GM12872 (cell line): ENCODE measurements around the gene SLC44A3.

ENCODE experiments used
- TF ChIP-seq, protein P1 (sequence below): IDR thresholded peaks from 3 replicates; pipeline ENCODE4 v1.5.1; 2011; ENCODE audit warnings: low read depth, mild to moderate bottlenecking, low read length, moderate library complexity; ENCODE audit not compliant: insufficient read depth

Gene SLC44A3

DNA sequence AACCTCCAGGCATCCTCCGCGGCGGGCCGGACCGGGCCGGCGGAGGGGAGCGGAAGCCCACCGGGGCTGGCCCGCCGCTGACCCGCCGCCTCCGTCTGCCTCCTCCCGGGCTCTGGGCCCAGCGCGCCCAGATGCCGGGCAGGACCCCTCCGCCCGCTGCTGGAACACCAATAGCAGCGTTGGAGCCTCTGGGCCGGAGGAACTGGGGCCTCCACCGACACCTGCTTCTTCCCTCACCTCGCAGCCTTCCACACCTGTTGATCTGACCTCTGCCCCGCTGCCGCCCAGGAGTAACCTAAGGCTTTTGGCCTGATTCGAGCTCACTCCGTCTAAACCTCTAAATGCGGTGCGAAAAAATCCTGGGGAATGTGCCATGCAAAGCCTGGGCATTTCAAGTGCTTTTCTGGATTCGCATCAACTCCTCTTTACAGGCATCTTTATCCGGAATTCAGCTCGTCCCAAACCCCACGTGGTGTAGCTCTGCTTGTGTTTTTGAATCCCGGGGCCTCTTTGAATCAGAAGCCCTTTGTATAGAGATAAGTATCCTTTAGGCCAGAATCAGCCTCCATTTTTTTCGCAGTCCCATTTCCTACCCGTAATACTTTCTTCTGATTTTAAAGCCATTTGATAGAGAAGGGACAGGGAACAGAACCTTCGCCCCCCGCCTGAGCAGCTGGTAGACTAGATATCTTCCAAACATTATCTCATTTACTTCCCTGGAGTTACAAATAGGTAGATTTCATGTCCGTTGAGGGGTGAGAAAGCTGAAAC, 107.4 kb downstream of the SLC44A3 start:
- TF ChIP-seq, protein P1, sequence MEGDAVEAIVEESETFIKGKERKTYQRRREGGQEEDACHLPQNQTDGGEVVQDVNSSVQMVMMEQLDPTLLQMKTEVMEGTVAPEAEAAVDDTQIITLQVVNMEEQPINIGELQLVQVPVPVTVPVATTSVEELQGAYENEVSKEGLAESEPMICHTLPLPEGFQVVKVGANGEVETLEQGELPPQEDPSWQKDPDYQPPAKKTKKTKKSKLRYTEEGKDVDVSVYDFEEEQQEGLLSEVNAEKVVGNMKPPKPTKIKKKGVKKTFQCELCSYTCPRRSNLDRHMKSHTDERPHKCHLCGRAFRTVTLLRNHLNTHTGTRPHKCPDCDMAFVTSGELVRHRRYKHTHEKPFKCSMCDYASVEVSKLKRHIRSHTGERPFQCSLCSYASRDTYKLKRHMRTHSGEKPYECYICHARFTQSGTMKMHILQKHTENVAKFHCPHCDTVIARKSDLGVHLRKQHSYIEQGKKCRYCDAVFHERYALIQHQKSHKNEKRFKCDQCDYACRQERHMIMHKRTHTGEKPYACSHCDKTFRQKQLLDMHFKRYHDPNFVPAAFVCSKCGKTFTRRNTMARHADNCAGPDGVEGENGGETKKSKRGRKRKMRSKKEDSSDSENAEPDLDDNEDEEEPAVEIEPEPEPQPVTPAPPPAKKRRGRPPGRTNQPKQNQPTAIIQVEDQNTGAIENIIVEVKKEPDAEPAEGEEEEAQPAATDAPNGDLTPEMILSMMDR = no peak

DNA sequence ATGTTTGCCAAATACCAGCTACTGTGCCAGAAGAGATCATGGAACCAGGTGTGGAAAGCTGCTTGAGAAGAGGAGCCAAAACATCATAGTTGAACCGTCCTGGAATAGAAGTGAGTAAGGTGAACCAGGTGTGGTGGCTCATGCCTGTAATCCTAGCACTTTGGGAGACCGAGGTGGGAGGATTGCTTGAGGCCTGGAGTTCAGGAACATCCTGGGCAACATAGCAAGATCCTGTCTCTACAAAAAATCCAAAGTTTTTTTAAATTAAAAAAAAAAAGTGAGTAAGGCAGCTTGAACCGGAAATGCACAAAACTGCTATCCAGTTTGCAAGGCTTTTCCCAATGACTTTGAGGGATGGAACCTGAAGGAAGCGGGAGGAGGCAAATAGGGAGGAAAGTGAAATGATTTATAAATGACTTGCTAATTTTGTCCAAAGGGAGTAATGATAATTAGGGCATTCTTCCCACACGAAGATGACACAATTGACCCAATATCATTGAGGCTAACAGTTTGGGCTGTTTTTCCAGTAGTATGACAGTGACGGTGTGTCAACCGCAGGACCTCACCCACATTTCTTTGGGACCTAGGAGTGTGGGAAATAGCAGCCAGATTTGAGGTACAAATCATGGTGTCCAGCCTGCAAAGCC, 108.3 kb downstream of the SLC44A3 start:
- TF ChIP-seq, protein P1 = no peak

DNA sequence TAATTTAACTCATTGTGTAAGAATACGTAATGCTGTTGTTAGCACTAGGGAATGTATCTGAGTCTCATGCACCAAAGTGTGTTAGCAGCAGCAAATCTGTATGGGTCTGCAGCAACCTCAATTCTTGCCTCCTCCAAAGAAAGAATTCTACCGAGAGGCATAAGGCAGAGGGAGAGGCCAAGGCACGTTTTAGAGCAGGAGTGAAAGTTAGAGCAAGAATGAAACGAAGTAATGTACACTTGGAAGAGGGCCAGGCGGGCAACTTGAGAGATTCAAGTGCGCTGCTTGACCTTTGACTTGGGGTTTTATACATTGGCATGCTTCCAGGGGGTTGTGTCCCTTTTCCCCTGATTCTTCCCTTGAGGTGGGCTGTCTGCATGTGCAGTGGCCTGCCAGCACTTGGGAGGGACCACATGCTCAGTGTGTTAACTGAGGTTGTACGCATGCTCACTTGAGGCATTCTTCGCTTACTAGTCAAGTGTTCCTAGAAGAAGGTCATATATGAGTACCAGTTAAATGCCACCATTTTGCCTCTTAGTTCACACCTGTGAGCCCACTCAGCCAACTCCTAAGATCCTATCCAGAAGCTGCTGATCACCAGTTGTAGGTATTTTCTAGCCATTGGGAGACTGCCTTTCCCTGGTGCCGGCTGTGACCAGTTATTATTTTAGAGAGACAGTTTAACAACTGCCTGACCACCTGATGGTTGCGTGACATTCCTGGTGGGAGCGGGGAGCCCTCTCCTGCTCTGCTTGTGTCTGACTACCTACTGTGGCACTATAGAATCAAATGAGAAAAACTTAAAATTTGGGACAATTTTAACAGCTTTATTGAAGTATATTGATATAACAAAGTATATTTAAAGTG, 109.4 kb downstream of the SLC44A3 start:
- TF ChIP-seq, protein P1 = no peak

DNA sequence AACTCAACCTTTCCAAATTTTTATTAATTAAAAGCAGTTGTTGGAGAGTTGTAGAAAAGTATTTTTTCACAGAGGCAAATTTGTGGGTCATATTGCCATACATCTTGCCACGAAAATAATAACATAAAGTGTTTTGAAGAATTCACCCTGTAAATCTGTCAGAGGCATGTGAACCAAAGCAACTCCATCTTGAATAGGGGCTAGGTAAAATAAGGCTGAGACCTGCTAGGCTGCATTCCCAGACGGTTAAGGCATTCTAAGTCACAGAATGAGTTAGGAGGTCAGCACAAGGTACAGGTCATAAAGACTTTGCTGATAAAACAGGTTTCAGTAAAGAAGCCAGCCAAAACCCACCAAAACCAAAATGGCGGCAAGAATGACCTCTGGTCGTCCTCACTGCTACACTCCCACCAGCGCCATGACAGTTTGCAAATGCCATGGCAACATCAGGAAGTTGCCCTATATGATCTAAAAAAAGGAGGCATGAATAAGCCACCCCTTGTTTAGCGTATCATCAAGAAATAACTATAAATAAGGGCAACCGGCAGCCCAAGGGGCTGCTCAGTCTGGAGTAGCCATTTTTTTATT, 111.2 kb downstream of the SLC44A3 start:
- TF ChIP-seq, protein P1 = no peak

DNA sequence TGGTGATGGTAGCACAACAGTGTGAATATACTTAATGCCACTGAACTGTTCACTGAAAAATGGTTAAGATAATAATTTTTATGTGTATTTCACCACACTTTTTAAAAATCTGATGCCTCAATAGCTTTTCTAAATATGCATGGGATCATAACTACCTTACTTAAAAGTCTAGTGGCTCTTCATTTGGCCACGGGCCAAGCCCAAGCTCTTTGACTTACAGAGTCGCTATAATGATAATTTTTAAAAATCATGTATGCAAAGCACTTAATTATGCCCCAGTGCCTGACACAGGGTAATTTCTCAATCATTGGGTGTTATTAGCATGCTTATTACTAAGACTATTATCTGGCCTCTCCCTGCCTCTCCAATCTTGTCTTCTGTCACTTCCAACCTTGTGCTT, 114.4 kb downstream of the SLC44A3 start:
- TF ChIP-seq, protein P1 = no peak

DNA sequence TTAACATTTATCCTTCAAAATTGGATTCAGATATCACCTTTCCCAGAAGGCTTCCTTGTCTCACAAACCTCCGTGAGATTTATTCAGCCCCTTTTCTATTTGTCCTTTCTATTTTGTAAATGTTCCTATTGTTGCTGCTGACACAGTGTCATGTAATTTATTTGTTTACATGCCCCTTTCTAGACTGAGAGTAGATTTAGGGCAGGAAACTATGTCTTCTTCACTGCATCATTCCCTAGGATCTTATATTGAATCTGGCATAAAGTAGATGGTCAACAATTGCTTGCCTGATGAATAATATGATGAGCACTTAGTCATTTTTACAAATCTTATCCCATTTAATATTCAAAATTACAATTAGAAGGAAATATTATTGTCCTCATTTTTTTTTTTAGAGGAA, 114.9 kb downstream of the SLC44A3 start:
- TF ChIP-seq, protein P1 = no peak

DNA sequence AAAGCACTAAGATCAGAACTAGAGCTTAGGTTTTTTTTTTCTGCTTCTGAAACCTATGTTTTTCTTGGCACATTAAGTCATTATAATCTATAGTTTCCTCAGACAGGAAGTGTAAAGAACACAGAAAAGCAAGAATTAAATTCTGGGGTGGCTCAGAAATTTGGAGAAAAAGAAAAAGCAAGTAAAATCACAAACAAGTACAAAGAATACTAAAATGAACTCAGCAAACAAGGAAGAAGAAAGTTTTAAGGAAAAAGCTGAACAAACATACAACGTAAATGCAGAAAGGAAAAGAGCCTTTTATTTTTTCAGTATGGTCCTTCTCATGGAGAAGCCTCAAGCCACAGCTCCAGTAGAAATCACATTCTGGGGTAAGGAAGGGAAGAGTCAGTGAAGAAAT, 115.3 kb downstream of the SLC44A3 start:
- TF ChIP-seq, protein P1 = no peak
